Stimulated activated CD8-positive, alpha-beta memory T cell treated with anti-CD3 and anti-CD28 coated beads, Interleukin-2, amount 100 ng/mL, for 48 hours (primary cell): ENCODE results near the gene OR6N2.

Source experiments
- DNase-seq, 2 donors: peaks; one replicate each; pipeline ENCODE4 v3.0.0-alpha.2; 2020; ENCODE audit warnings: low read depth in 2 of 2

The OR6N2 gene

GRCh38 chr1:158754420-158754819 lies 26.6 kb downstream of the OR6N2 start, which contains the start of gene OR6K6:
OR6K6 (plus strand) TSS chr1:158754720; CDS start chr1:158754888, 168 bp downstream.
- DNase-seq: no peak

DNA sequence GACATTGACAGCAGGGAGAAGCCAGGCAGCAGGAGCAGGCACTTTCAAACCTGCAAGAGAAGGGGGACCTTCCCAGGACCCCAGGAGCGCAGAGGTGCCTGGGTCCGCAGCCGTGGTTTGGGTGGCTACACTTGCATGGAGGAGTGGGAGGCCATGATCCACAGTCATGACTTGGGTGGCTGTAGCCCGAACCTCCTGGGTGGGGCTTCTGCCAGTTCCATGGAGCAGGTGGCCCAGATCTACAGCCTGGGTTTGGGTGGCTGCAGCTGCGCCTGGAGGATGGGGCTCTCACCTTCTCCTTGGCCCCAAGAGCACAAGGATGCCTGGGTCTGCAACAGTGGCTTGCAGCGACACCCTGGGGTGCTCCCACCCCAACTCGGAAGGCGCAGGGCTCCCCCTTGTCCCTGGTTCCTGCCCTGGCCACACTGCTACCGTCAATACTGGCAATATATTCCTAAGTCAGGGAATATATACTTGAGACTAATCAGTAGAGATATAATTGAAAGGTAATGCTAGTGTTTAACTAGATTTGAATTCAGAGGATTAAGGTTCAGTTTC lies 28.8 kb downstream of the OR6N2 start:
- no peak for DNase-seq

DNA sequence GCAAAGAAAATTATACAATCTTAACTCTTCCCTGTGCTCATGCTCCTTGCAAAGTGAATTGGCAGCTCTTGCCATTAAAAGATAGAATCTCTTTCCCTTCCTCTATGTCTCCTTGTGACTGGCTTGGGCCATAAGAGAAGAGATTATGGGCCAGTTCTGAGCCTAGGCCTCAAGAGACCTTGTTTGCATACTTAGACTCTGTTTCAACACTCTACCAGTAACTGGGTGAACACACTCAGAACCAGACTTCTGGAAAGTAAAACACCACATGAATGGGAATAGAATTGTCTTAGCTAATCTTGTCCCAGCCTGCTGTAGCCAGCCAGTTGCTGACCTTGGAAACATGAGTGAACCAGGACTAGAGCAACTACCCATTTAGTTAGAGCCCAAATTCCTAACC lies 45.2 kb downstream of the OR6N2 start:
- no peak for DNase-seq

- no peak for DNase-seq
Measured at GRCh38 chr1:158732524-158732923, 48.5 kb downstream of the OR6N2 start.

DNA sequence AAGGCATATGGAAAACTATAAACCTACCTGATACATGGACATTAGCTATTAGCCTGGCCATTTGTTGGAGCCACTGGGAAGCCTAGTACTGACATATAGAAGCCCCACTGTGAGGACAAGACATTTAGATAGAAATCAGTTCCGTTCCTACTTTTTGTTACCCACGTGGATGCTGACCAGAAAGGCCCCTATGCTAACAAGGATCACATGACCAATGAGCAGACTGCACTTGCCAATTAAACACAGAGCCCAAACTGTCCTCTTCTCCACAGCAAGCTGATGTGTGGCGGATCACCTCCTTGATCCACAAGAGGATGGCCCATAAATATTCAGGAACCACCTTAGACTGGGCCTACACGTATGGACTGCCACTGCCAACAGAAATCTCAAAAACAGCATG lies 49.3 kb downstream of the OR6N2 start:
- no peak for DNase-seq

GRCh38 chr1:158730453-158730852 lies 50.6 kb downstream of the OR6N2 start:
- DNase-seq: no peak

GRCh38 chr1:158728510-158729225 lies 52.3 kb downstream of the OR6N2 start:
- DNase-seq: no peak

GRCh38 chr1:158724442-158724841 lies 56.6 kb downstream of the OR6N2 start:
- DNase-seq: no peak
